IMR-90 (cell line): ENCODE results near the gene APOBR. TPM values are rescaled to one million over a fixed set of nuclear protein-coding genes. Genes with fewer than 3 reads are reported as not detected.

ENCODE experiments used
- ATAC-seq: fragments of 200-7000 bp; cut with Tn5 transposase; 2 replicates; pipeline ENCODE4 v1.9.1; 2020; ENCODE audit warnings: low read depth, mild to moderate bottlenecking, moderate library complexity
- BruUV-seq: library from RNA; stranded (reverse); fragments of 400-500 nt; replicated peaks from 2 replicates; lab custom pipeline; 2021; lab: Mats Ljungman, UMichigan
- CTCF ChIA-PET: fragments of 300-600 bp; formaldehyde crosslinking; extraction: SDS; loops from one replicate; lab custom pipeline; 2021; ENCODE audit warnings: antibody characterized with exemption; lab: Yijun Ruan, JAX
- POLR2A ChIA-PET: fragments of 300-600 bp; sonication (Branson Sonifier 250); formaldehyde crosslinking; loops from one replicate; lab custom pipeline; 2022; ENCODE audit warnings: antibody characterized with exemption; ENCODE audit not compliant: unreplicated experiment; lab: Charles Lee
- DNase-seq: peaks from one replicate; pipeline ENCODE4 v3.0.0; 2013
- H2AFZ ChIP-seq: replicated peaks from 2 replicates; pipeline ENCODE3; 2013; ENCODE audit warnings: low read length, mild to moderate bottlenecking; ENCODE audit not compliant: poor library complexity
- H2AK5ac ChIP-seq: 2 replicates; pipeline ENCODE4 v1.6.1; 2013; ENCODE audit warnings: low read depth, low read length, inconsistent platforms
- H2AK9ac ChIP-seq: replicated peaks from 2 replicates; pipeline ENCODE3; 2013; ENCODE audit warnings: mild to moderate bottlenecking, low read depth, low read length, moderate library complexity; ENCODE audit not compliant: poor library complexity
- H2BK120ac ChIP-seq: 2 replicates; pipeline ENCODE4 v1.6.1; 2013; ENCODE audit warnings: low read depth, low read length, inconsistent platforms
- H2BK15ac ChIP-seq: 3 replicates; pipeline ENCODE4 v1.6.1; 2013; ENCODE audit warnings: low read depth, low read length, inconsistent platforms
- H2BK20ac ChIP-seq: 2 replicates; pipeline ENCODE4 v1.6.1; 2013; ENCODE audit warnings: low read depth, mild to moderate bottlenecking, inconsistent platforms, low read length, moderate library complexity
- H2BK5ac ChIP-seq: 2 replicates; pipeline ENCODE4 v1.6.1; 2013; ENCODE audit warnings: mild to moderate bottlenecking, low read depth, low read length, inconsistent platforms; ENCODE audit not compliant: poor library complexity, severe bottlenecking
- H3K14ac ChIP-seq: replicated peaks from 2 replicates; pipeline ENCODE4 v1.6.1; 2013; ENCODE audit warnings: low read depth, low read length, inconsistent platforms
- H3K18ac ChIP-seq: 2 replicates; pipeline ENCODE4 v1.6.1; 2013; ENCODE audit warnings: low read depth, low read length, control low read depth
- H3K23ac ChIP-seq: 2 replicates; pipeline ENCODE4 v1.6.1; 2013; ENCODE audit warnings: low read depth, low read length, inconsistent platforms
- H3K27ac ChIP-seq: 2 replicates; pipeline ENCODE4 v1.5.1; 2013; ENCODE audit warnings: mild to moderate bottlenecking, control low read depth, low read length; ENCODE audit not compliant: insufficient read depth
- H3K27me3 ChIP-seq: 2 replicates; pipeline ENCODE4 v1.6.1; 2013; ENCODE audit warnings: low read length; ENCODE audit not compliant: control insufficient read depth, insufficient read depth
- H3K36me3 ChIP-seq: 2 replicates; pipeline ENCODE4 v1.6.1; 2013; ENCODE audit warnings: low read length, mixed read lengths; ENCODE audit not compliant: control insufficient read depth, insufficient read depth
- H3K4ac ChIP-seq: 2 replicates; pipeline ENCODE4 v1.6.1; 2013; ENCODE audit warnings: low read depth, low read length, inconsistent platforms
- H3K4me1 ChIP-seq: 2 replicates; pipeline ENCODE4 v1.6.1; 2013; ENCODE audit warnings: low read length, mixed read lengths; ENCODE audit not compliant: control insufficient read depth, insufficient read depth
- H3K4me2 ChIP-seq: 2 replicates; pipeline ENCODE4 v1.6.1; 2013; ENCODE audit warnings: low read depth, mild to moderate bottlenecking, control low read depth, low read length, moderate library complexity
- H3K4me3 ChIP-seq: 2 replicates; pipeline ENCODE4 v1.5.1; 2013; ENCODE audit warnings: low read depth, mild to moderate bottlenecking, control low read depth, low read length, moderate library complexity; ENCODE audit not compliant: insufficient read depth
- H3K56ac ChIP-seq: 2 replicates; pipeline ENCODE4 v1.6.1; 2013; ENCODE audit warnings: low read length, inconsistent platforms; ENCODE audit not compliant: insufficient read depth; ENCODE audit errors: extremely low read depth
- H3K79me1 ChIP-seq, 2 experiments: 2 replicates each; pipeline ENCODE4 v1.6.1; 2013; ENCODE audit warnings: low read length in 2 of 2, inconsistent platforms in 1 of 2, low read depth in 1 of 2
- H3K9ac ChIP-seq: 2 replicates; pipeline ENCODE4 v1.6.1; 2013; ENCODE audit warnings: low read depth, low read length, control low read depth
- H3K9me1 ChIP-seq: 2 replicates; pipeline ENCODE4 v1.6.1; 2013; ENCODE audit warnings: low read length, inconsistent platforms; ENCODE audit not compliant: insufficient read depth
- H3K9me3 ChIP-seq: 2 replicates; pipeline ENCODE4 v1.6.1; 2013; ENCODE audit warnings: low read length; ENCODE audit not compliant: control insufficient read depth, insufficient read depth
- H4K20me1 ChIP-seq: 2 replicates; pipeline ENCODE4 v1.6.1; 2013; ENCODE audit warnings: low read length, inconsistent platforms; ENCODE audit not compliant: insufficient read depth
- H4K5ac ChIP-seq: 2 replicates; pipeline ENCODE4 v1.6.1; 2013; ENCODE audit warnings: mild to moderate bottlenecking, low read depth, low read length, control low read depth
- H4K8ac ChIP-seq, 2 experiments: 2 replicates each; pipeline ENCODE4 v1.6.1; 2013; ENCODE audit warnings: low read depth in 2 of 2, low read length in 2 of 2, control low read depth in 1 of 2, inconsistent platforms in 1 of 2
- H4K91ac ChIP-seq: 2 replicates; pipeline ENCODE4 v1.6.1; 2013; ENCODE audit warnings: low read depth, low read length, inconsistent platforms; ENCODE audit not compliant: insufficient read depth
- BHLHE40 ChIP-seq: fragments of 150-350 bp; IDR thresholded peaks from 2 replicates; pipeline ENCODE4 v1.6.1; 2016; ENCODE audit warnings: mild to moderate bottlenecking, low read depth, low read length
- ELK1 ChIP-seq: fragments of 150-350 bp; IDR thresholded peaks from 2 replicates; pipeline ENCODE4 v1.6.1; 2016; ENCODE audit warnings: low read depth, mild to moderate bottlenecking, low read length, moderate library complexity, borderline replicate concordance
- MAFK ChIP-seq: IDR thresholded peaks from 2 replicates; pipeline ENCODE4 v1.6.1; 2012; ENCODE audit warnings: low read depth, low read length, improper control_type of control experiment
- MAZ ChIP-seq: IDR thresholded peaks from 2 replicates; pipeline ENCODE4 v1.6.1; 2012; ENCODE audit warnings: low read depth, mild to moderate bottlenecking, low read length, improper control_type of control experiment, moderate library complexity, borderline replicate concordance
- NFE2L2 ChIP-seq: fragments of 150-350 bp; IDR thresholded peaks from 2 replicates; pipeline ENCODE4 v1.6.1; 2016; ENCODE audit warnings: low read depth, mild to moderate bottlenecking, low read length
- POLR2A ChIP-seq: IDR thresholded peaks from 2 replicates; pipeline ENCODE4 v1.6.1; 2012; ENCODE audit warnings: mild to moderate bottlenecking, low read depth, low read length
- RAD21 ChIP-seq: IDR thresholded peaks from 2 replicates; pipeline ENCODE4 v1.6.1; 2012; ENCODE audit warnings: low read length, improper control_type of control experiment
- RCOR1 ChIP-seq: IDR thresholded peaks from 2 replicates; pipeline ENCODE4 v1.6.1; 2012; ENCODE audit warnings: mild to moderate bottlenecking, low read length, improper control_type of control experiment; ENCODE audit not compliant: insufficient replicate concordance
- RFX5 ChIP-seq: IDR thresholded peaks from 2 replicates; pipeline ENCODE4 v1.8.0; 2012; ENCODE audit warnings: low read depth, mild to moderate bottlenecking, low read length, moderate library complexity
- SMC3 ChIP-seq: fragments of 150-350 bp; IDR thresholded peaks from 2 replicates; pipeline ENCODE4 v1.6.1; 2016; ENCODE audit warnings: low read depth, mild to moderate bottlenecking, antibody characterized with exemption, low read length, moderate library complexity
- USF2 ChIP-seq: fragments of 150-350 bp; IDR thresholded peaks from 2 replicates; pipeline ENCODE4 v1.6.1; 2017; ENCODE audit warnings: mild to moderate bottlenecking, antibody characterized with exemption, low read length, low read depth
- WGBS, 2 experiments: methylation state at CpG; one replicate each; pipeline versions ENCODE4 v1.1.5 to v1.1.7; 2013; ENCODE audit warnings: missing lambda C conversion rate in 2 of 2; ENCODE audit not compliant: insufficient read length in 1 of 2; ENCODE audit errors: extremely low coverage in 2 of 2; 5-methylcytosine and 5-hydroxymethylcytosine counted together
- dilution Hi-C: fragments of 300-500 bp; cut with HindIII; formaldehyde crosslinking; loops from one replicate; pipeline ENCODE4 v1.14.3; 2018; ENCODE audit warnings: low sequenced_read_pairs; ENCODE audit not compliant: unreplicated experiment
- in situ Hi-C: fragments of 300-500 bp; cut with MboI; formaldehyde crosslinking; loops from 3 replicates; pipeline ENCODE4 v1.14.3; 2019; ENCODE audit warnings: low sequenced_read_pairs, inconsistent platforms, mixed read lengths
- intact Hi-C: fragments of 100-400 bp; cut with micrococcal nuclease; formaldehyde crosslinking; loops from 2 replicates; pipeline ENCODE4 v1.10.0; 2022
- polyA plus RNA-seq, 3 experiments: library from polyadenylated mRNA; depleted of rRNA; stranded (reverse); fragments of >200 nt; gene quantifications; 2 replicates each; pipeline ENCODE4 v1.2.3, GENCODE V29; 2012; ENCODE audit warnings: low replicate concordance in 1 of 3
- total RNA-seq: library from RNA; depleted of rRNA; stranded (reverse); fragments of >200 nt; gene quantifications from 2 replicates; pipeline ENCODE4 v1.2.3, GENCODE V29; 2012

Gene APOBR
- total and polyA plus RNA-seq, 2 of the 4 experiments (the other 2 are of a cell fraction), result not detected

- in situ Hi-C loops, result loop anchor here (10.0 kb wide), 1 partner anchor 222 kb away; no protein-coding TSS in a partner anchor
- dilution Hi-C loops, result no loop called here
- H2AK9ac ChIP-seq, result no peak overlapping the region
- 60% methylated on average over 1 of the region's 7 CpGs; no CpG with 5 or more reads in 1 of the 2 experiments for WGBS, 2 experiments
- no peak for TF ChIP-seq RAD21
- no peak for TF ChIP-seq RCOR1
- TF ChIP-seq MAZ, result no peak
- no peak for TF ChIP-seq SMC3
- TF ChIP-seq USF2, result no peak
- no peak for TF ChIP-seq MAFK
- TF ChIP-seq ELK1, result no peak
- TF ChIP-seq POLR2A, result no peak
- no peak for TF ChIP-seq NFE2L2
- no peak for TF ChIP-seq BHLHE40
- TF ChIP-seq RFX5, result no peak
- H2AK5ac ChIP-seq, result no peak overlapping the region
- ATAC-seq, result no peak
- H2BK20ac ChIP-seq, result no peak overlapping the region
- H3K9ac ChIP-seq, result no peak overlapping the region
- H3K9me3 ChIP-seq, result no peaks in the 10 kb centered on the region
- H3K27me3 ChIP-seq, result peaks cover 7% of the 10 kb centered on the region
- no peaks in the 10 kb centered on the region for H3K4me1 ChIP-seq
- no peak overlapping the region for H3K27ac ChIP-seq
- no peak overlapping the region for H2BK5ac ChIP-seq
- no peak overlapping the region for H2AFZ ChIP-seq
- H4K5ac ChIP-seq, result no peak overlapping the region
- no peak for DNase-seq
- no peaks in the 10 kb centered on the region for H3K36me3 ChIP-seq
- H3K14ac ChIP-seq, result no peak overlapping the region
- H4K8ac ChIP-seq, result no peak overlapping the region
- no peak overlapping the region for H3K23ac ChIP-seq
- H3K9me1 ChIP-seq, result no peaks in the 10 kb centered on the region
- H3K79me1 ChIP-seq, result no peaks in the 10 kb centered on the region
- H2BK15ac ChIP-seq, result no peak overlapping the region
- H3K4ac ChIP-seq, result no peak overlapping the region
- H3K4me3 ChIP-seq, result no peak overlapping the region
- POLR2A ChIA-PET, result no interaction called here
- H4K20me1 ChIP-seq, result no peaks in the 10 kb centered on the region
- H3K56ac ChIP-seq, result no peak overlapping the region
- no TSS peak for BruUV-seq
- H4K91ac ChIP-seq, result no peak overlapping the region
- H3K4me2 ChIP-seq, result no peak overlapping the region
- H3K18ac ChIP-seq, result no peak overlapping the region
- H2BK120ac ChIP-seq, result no peak overlapping the region
- intact Hi-C loops, result loop anchor here (2.0 kb wide), 1 partner anchor 274 kb away; no protein-coding TSS in a partner anchor
- CTCF ChIA-PET, result no interaction called here
Observed at GRCh38 chr16:28546626-28547025, 52.2 kb downstream of the APOBR start.
